Panc1 (cell line): ENCODE results near the gene GCK. TPM values are rescaled to one million over a fixed set of nuclear protein-coding genes. Genes with fewer than 3 reads are reported as not detected.

Experiments used
- ATAC-seq: fragments of 200-7000 bp; cut with Tn5 transposase; 2 replicates; pipeline ENCODE4 v1.9.1; 2020; ENCODE audit warnings: mild to moderate bottlenecking, moderate library complexity
- BruUV-seq: library from RNA; stranded (reverse); fragments of 400-500 nt; replicated peaks from 2 replicates; lab custom pipeline; 2021; lab: Mats Ljungman, UMichigan
- CTCF ChIA-PET: fragments of 300-600 bp; sonication (Branson Sonifier 250); formaldehyde crosslinking; loops from one replicate; lab custom pipeline; 2022; ENCODE audit warnings: antibody characterized with exemption; lab: Charles Lee
- POLR2A ChIA-PET: fragments of 300-600 bp; sonication (Branson Sonifier 250); formaldehyde crosslinking; loops from one replicate; lab custom pipeline; 2022; ENCODE audit warnings: antibody characterized with exemption; lab: Charles Lee
- DNase-seq: peaks from one replicate; pipeline ENCODE4 v3.0.0-alpha.2; 2010; ENCODE audit warnings: low read depth, low spot score
- H3K27ac ChIP-seq: 2 replicates; pipeline ENCODE4 v1.5.1; 2011; ENCODE audit warnings: mild to moderate bottlenecking, low read length, inconsistent platforms
- H3K27me3 ChIP-seq: fragments of 200-500 bp; sonication (Bioruptor generic); 2 replicates; pipeline ENCODE4 v1.6.0; 2014; ENCODE audit warnings: low read length, inconsistent platforms; ENCODE audit not compliant: control insufficient read depth, insufficient read depth
- H3K36me3 ChIP-seq: fragments of 200-500 bp; sonication (Bioruptor generic); 2 replicates; pipeline ENCODE4 v1.5.1; 2014; ENCODE audit warnings: inconsistent platforms, mild to moderate bottlenecking, low read length, moderate library complexity; ENCODE audit not compliant: control insufficient read depth, insufficient read depth
- H3K4me1 ChIP-seq: 2 replicates; pipeline ENCODE4 v1.5.1; 2011; ENCODE audit warnings: inconsistent platforms, mild to moderate bottlenecking, low read length, moderate library complexity; ENCODE audit not compliant: control insufficient read depth, insufficient read depth
- H3K4me3 ChIP-seq, 2 experiments: 2 replicates each; pipeline ENCODE4 v1.5.1; 2011 to 2012; ENCODE audit warnings: low read depth in 2 of 2, low read length in 2 of 2, mild to moderate bottlenecking in 2 of 2, inconsistent platforms in 1 of 2, moderate library complexity in 1 of 2
- H3K9me3 ChIP-seq: fragments of 200-500 bp; sonication (Bioruptor generic); 2 replicates; pipeline ENCODE4 v1.5.1; 2014; ENCODE audit warnings: low read depth, mild to moderate bottlenecking, inconsistent platforms, low read length, moderate library complexity; ENCODE audit not compliant: control insufficient read depth, insufficient read depth
- CTCF ChIP-seq: fragments of 450-650 bp; IDR thresholded peaks from 2 replicates; pipeline ENCODE4 v1.5.1; 2017; ENCODE audit warnings: mild to moderate bottlenecking
- POLR2AphosphoS5 ChIP-seq: IDR thresholded peaks from 2 replicates; pipeline ENCODE4 v1.6.1; 2012; ENCODE audit warnings: mild to moderate bottlenecking, low read depth, low read length, moderate library complexity
- REST ChIP-seq, 2 experiments: IDR thresholded peaks; 2 replicates each; pipeline ENCODE4 v1.6.1; 2011 to 2012; ENCODE audit warnings: low read depth in 2 of 2, control low read depth in 1 of 2, low read length in 1 of 2, mild to moderate bottlenecking in 1 of 2, moderate library complexity in 1 of 2; ENCODE audit not compliant: insufficient read depth in 1 of 2
- SIN3A ChIP-seq: IDR thresholded peaks from 2 replicates; pipeline ENCODE4 v1.6.1; 2012; ENCODE audit warnings: low read depth, mild to moderate bottlenecking, low read length, moderate library complexity, borderline replicate concordance; ENCODE audit not compliant: insufficient read depth
- TCF7L2 ChIP-seq: IDR thresholded peaks from 2 replicates; pipeline ENCODE4 v1.6.1; 2011; ENCODE audit warnings: mild to moderate bottlenecking, low read depth, low read length, inconsistent platforms
- in situ Hi-C: cut with HindIII; loops from 2 replicates; pipeline ENCODE4 v1.10.0; 2016; ENCODE audit warnings: low sequenced_read_pairs, low pct_unique_long_range_greater_than_20kb
- intact Hi-C: fragments of 100-400 bp; cut with micrococcal nuclease; formaldehyde crosslinking; loops from one replicate; pipeline ENCODE4 v1.10.0; 2022; ENCODE audit not compliant: unreplicated experiment
- total RNA-seq: library from RNA; stranded (reverse); gene quantifications from one replicate; pipeline ENCODE4 v1.2.1, GENCODE V29; 2021; ENCODE audit not compliant: unreplicated experiment

Gene GCK
- total RNA-seq, 1 experiment from 2014 or later: 0.36 TPM

- H3K9me3 ChIP-seq: no peaks in the 10 kb centered on the region
- no peak overlapping the region for H3K4me3 ChIP-seq
- in situ Hi-C loops (no loop called here), intact Hi-C loops (no loop called here)
- H3K27me3 ChIP-seq: no peaks in the 10 kb centered on the region
- POLR2A ChIA-PET: no interaction called here
- TF ChIP-seq SIN3A: no peak
- TF ChIP-seq TCF7L2: no peak
- no peak for TF ChIP-seq POLR2AphosphoS5
- no peak for TF ChIP-seq REST (IDR thresholded peaks at IDR 0.05; ENCODE audit: insufficient read depth in 1 of 2, low read depth in 2 of 2, low read length in 1 of 2)
- no peak for TF ChIP-seq CTCF
- H3K36me3 ChIP-seq: no peaks in the 10 kb centered on the region
- BruUV-seq: no TSS peak
- no peaks in the 10 kb centered on the region for H3K4me1 ChIP-seq
- no peak for DNase-seq
- CTCF ChIA-PET: no interaction called here
- no peak overlapping the region for H3K27ac ChIP-seq
- ATAC-seq: 0 out of 2 replicates have a peak, but pooled peaks have one; percentile 20
Observed at GRCh38 chr7:44225566-44226395, 36.5 kb upstream of the GCK start.

GRCh38 chr7:44224974-44225565 is 35.8 kb upstream of the GCK start:
- CTCF ChIA-PET: no interaction called here
- intact Hi-C loops (no loop called here), in situ Hi-C loops (loop anchor here (25.0 kb wide), 1 partner anchor 112 kb away; the partner anchor contains the start of gene CAMK2B)
- no peak for TF ChIP-seq CTCF
- no peak for TF ChIP-seq REST (IDR thresholded peaks at IDR 0.05; ENCODE audit: insufficient read depth in 1 of 2, low read depth in 2 of 2, low read length in 1 of 2)
- no peak for TF ChIP-seq TCF7L2
- TF ChIP-seq POLR2AphosphoS5: no peak
- TF ChIP-seq SIN3A: no peak
- Histone ChIP-seq H3K4me3 (no peak overlapping the region), H3K27ac (no peak overlapping the region), H3K27me3 (no peaks in the 10 kb centered on the region), H3K4me1 (no peaks in the 10 kb centered on the region), H3K36me3 (no peaks in the 10 kb centered on the region), H3K9me3 (no peaks in the 10 kb centered on the region)
- DNase-seq (no peak), ATAC-seq (no peak)
- no TSS peak for BruUV-seq
- POLR2A ChIA-PET: no interaction called here
